DMS153 treated with DMSO at 0.1 percent for 48 hours (cell line): ENCODE results near the gene ATOH8.

Experiments
- DNase-seq: peaks from one replicate; lab custom pipeline; 2025; ENCODE audit not compliant: unreplicated experiment; lab: John Stamatoyannopoulos, UW

The ATOH8 gene

DNA sequence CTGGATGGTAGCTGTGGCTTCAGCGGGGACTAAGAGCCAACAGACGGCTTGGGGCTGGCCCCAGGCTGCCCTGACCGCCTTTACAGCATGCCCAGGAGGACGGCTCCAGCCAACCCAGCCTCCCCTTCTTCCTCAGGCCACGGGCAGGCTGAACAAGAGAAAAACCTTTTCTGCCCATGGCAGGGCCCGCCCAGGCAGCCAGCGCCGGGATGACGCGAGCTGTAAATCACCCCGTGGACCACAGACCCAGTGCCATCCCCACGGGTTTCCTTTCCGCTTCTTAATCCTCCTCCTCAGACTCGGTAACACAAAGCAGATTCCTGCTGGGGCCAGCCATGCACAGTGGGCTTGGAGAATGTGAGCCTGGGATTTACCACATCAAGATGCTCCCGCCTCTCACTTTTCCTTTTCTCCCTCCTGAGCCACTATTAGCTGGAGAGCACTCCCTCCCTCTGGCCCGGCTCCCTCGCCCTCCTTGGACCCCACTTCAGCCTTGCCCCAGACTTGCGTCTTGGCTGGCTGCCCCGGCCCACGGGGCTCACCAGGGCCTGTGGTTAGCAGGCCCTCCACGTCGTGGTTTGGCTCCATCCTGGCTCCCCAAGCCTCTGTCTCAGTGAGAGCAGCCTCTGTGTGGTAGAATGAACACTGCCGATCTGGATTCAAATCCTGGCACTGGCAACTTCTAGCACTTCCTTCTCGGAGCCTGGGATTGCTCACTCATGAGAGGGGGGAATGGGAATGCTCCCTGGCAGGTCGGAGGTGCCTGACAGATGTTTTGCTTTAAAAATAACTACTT, 31.4 kb downstream of the ATOH8 start:
- DNase-seq: no peak

- no peak for DNase-seq
Measured at GRCh38 chr2:85785871-85786270, 32.1 kb downstream of the ATOH8 start.

- DNase-seq: no peak
Measured at GRCh38 chr2:85786444-85786843, 32.7 kb downstream of the ATOH8 start.

GRCh38 chr2:85786865-85787264, 33.1 kb downstream of the ATOH8 start:
- DNase-seq: no peak

DNA sequence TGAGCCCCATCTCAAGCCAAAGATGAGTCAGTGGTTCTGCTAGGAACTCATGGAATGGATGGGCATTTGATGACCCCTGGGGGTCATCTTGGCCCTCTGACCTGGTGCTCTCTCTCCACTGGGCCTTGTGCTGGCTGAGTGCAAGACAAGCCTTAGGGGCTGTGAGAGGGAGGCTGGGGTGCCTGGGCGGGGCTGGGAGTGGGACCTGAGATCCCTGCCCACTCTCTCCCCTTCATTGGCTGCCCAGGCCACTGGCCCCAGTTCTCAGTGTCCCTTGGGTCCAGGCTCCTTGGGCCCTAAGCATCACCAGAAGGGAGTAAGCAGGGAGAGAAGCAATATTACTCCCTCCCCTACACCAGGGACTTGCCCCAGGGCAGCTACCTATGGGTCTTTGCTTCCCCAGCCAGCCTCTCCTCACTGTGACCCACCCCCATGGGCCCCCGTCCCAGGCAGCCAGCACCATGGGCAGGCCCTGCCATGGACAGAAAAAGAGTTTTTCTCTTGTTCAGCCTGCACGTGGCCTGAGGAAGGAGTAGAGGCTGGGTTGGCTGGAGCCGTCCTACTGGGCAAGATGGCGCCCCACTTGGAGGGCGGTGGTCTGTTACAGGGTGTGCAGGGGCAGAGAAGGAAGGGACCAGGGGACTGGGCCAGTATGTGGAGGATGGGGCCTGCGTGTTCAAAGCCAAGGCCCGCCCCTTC, 33.6 kb downstream of the ATOH8 start:
- no peak for DNase-seq

DNA sequence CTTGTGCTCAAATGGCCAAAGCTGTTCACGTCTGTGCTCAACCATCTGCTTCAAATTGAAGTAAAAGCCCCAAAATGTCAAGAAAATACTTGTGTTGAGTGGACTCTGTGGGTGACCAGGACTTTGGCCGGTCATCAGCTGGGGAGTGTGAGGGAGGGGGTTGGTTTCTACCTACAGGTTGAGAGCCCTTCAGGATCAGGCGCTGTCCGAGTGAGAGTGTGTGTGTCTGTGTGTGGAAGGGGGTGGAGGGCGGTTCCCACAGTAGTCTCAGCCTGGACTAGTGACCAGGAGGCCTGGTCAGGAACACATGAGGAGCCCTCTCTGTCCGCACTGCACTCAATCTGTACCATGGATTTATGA, 34.2 kb downstream of the ATOH8 start:
- no peak for DNase-seq

DNA sequence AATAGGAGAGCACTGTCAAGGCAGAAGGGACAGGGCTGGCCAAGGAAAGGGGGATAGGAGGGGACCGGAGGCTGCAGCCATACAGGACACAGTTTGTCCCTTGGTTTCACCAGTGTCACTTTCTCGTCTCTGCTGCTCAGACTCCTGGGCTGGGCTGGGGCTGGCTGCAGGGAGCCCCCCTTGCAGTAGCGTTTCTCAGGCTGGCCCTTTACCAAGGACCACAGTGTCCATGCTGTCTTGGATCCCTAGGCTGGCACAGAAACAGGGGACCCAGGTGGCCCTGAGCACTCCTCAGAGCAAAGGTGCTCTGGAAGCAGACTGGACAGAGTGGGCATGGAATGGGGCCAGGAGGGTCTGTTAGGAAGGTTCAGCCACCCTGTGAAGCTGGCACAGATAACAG, 34.8 kb downstream of the ATOH8 start:
- DNase-seq: no peak

DNA sequence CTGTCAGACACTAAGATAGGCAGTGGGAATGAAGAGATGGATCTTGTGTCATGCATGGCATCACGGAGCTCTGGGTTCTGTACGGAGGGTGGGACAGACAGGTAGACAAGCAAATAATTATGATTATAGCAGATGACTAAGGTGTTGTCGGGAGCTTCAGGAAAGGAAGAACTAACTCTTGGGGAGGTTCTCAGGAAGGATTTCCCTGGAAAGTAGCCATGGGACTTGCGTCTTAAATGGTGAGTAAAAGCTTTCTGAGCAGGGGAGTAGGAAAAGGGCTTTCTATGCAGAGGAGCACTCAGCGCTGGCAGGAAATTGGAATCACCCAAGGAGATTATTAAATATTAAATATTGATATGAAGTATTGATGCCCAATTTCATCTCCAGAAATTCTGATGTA, 35.5 kb downstream of the ATOH8 start:
- no peak for DNase-seq

DNA sequence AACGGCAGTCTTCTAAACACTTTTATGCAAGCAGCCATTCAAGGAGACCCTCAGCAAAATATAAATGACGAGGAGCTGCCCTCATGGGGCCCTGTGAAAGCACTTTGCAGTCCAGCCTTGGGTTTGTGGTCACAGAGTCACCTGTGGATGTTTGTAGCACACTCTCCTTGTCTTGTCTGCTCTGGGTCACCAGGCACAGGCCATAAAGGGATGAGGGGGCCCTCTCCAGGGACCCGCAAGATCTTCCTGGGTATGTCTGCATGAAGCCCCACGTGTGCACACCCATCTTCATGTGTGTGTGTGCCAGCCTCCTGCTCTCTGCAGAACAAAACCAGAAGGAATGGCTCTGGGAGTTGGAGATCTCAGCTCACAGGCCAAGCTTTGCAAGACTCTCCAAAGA, 36.2 kb downstream of the ATOH8 start:
- no peak for DNase-seq

DNA sequence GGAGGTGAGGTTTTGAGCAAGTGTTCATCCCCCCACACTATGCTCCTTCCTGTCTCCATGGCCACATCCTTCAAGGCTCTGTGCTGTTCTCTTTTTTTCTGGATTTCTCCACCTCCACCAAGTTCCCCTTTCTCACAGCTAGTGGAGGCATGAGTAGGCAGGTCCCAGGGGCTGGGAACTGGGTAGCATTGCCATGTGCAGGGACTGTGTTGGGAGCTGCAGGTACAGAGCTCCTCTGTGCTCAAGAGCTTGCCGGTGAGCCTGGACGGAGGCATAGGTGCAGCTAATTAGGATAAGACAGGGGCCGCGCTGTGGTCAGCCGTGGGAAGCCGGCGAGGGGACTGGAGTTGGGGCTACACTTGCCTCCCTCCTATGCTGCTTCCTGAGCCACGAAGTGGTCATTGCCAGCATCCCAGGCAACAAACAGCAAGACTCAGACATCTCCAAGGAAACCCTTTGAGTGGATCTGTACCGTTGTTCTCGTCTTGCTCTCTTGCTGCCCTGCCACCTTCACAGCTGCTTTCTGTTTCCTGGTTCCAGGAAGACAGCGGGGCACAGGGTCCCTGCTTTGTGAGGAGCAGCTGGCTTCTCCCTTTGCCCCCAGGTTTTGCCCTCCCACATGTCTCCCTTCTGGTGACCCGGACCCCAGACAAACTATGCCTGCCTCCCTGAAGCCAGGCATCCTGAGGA, 36.9 kb downstream of the ATOH8 start:
- no peak for DNase-seq

- DNase-seq: no peak
Measured at GRCh38 chr2:85791704-85792565, 38.1 kb downstream of the ATOH8 start.

DNA sequence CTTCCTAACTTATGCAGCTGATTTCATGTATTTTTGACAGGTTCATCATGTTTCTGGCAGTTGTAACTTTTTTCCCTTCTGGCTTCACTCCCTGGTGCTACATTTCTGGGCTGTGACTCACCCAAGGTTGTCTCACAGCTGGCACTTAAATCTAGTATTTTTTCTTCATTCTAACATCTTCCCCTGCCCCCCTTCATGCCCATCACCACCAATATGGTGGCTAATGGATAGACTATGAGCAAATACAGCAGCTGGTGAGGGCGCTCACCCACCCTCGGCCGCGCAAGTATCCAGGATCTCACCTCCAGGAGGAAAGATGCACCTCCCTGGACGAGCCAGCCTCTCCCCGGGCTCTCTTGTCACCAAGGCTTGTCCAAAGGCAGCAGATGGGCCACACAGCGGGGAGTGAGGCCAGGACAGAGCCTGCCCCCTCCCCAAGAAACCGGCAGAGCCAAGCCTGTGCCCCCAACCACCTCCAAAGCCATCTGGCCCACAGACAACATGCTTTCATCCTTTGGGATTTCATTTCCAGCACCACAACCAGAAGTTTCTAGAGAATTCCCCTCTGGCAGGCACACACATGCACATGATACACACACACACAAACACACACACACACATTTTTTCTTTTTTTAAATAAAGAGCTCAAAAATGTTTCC, 39.1 kb downstream of the ATOH8 start:
- no peak for DNase-seq

GRCh38 chr2:85793584-85793983, 39.8 kb downstream of the ATOH8 start:
- no peak for DNase-seq

DNA sequence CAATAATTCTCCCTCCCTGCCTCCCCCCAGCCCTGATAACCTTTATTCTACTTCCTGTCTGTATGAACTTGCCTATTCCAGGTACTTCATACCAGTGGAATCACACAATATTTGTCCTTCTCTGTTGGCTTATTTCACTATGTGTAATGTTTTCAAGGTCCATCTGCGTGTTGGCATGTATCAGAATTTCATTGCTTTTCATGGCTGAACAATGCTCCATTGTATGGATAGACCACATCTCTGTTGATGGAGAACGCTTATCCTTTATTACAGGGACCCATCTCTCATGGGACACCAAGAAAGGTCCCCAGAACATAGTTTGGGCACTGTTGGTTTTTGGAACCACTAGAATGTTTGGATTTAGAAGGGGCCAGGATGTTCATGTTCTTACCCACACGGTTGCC, 40.2 kb downstream of the ATOH8 start:
- DNase-seq: no peak

- DNase-seq: no peak
Measured at GRCh38 chr2:85794491-85795121, 40.8 kb downstream of the ATOH8 start.

DNA sequence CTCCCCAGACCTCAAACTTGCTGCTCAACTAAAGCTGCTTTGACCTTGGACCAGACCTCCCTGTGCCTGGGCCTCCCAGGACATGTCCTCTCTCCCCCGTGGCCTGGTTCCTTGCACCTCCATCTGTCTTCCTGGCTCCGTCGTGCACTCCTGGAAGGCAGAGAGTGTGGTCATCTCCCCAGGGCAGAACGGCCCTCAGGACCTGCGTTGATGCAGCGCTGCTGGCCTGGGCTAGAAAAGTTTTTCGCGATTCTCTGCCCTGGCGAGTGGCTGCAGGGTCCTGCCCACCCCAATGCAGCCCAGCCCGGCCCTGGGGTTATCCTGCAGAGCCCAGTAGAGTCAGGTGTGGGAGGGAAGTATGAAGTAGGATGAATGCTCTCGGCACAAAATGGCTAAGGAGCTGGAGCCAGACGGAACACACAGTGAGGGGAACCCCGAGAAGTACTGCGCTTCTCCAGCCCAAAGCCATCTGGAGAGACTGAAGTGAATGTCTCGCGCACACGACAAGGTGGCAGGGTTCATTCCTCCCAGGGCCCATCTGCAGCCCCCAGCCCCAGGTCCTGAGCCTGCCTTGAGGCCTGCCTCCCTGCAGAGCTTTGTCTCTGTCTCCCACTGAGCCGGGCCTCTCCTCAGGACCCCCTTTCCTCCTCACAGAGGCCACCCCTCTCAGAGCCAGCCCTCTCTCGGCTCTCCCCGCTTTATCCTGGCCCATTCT, 41.7 kb downstream of the ATOH8 start:
- no peak for DNase-seq

- no peak for DNase-seq
Measured at GRCh38 chr2:85796046-85796340, 42.2 kb downstream of the ATOH8 start.

GRCh38 chr2:85796341-85797262, 42.8 kb downstream of the ATOH8 start:
- no peak for DNase-seq

GRCh38 chr2:85797263-85797660, 43.5 kb downstream of the ATOH8 start:
- DNase-seq: no peak
